GM18909 (cell line): ENCODE data around the gene TTLL5.

Source experiments
- ATAC-seq: cut with Tn5 transposase; IDR thresholded peaks from one replicate; pipeline ENCODE4 v1.9.1; 2021; ENCODE audit warnings: mild to moderate bottlenecking; ENCODE audit not compliant: unreplicated experiment, poor library complexity

TTLL5 gene

DNA sequence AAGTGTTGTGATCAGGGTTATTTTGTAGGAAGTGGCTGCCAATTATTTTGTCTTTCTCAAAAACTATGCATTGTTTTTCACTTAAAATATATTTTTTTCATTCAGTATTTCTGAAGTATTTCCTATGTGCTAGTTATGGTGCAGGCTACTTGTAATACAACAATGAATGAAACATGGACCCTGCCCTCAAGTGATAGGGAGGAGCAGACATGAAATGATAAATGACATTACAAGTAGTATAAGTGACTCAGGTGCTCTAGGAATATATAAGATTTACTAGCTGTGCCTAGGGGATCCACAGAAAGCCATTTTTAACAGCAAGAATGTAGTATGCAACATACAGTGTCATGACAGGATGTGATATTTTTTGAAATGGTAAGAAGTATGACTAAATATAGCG, 65.3 kb downstream of the TTLL5 start:
- ATAC-seq = no peak

DNA sequence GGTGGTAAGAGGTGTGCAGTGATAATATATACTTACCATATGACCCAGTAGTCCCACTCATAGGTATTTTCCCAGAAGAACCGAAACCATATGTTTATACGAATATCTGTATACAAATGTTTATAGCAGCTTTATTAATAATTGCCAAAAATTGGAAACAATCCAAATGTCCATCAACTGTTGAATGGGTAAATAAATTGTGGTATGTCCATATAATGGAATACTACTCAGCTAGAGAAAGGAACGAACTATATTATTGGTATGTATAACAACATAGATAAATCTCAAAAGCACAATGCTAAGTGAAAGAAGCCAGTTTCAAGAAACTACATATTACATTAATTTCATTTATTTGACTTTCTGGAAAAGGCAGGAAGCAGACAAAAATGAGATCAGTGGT, 66.1 kb downstream of the TTLL5 start:
- ATAC-seq = no peak

DNA sequence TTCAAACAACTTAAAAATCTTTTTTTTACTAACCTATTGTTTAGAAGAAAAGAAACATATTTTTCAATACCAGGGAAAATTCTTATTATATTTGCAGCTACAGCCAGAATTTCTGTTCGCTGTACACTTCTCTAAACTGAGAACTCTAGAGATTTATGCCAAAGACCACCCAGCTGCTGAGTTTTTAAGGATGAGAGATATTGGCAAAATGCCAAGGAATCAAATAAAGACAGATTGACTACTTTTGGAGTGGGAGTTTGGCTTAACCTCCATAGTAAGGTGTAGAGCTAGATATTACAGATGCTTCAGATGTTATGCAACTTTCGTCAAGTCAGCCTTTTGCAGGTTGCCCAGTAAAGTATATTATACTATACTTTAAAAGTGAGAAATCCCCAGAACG, 71.8 kb downstream of the TTLL5 start:
- no peak for ATAC-seq

DNA sequence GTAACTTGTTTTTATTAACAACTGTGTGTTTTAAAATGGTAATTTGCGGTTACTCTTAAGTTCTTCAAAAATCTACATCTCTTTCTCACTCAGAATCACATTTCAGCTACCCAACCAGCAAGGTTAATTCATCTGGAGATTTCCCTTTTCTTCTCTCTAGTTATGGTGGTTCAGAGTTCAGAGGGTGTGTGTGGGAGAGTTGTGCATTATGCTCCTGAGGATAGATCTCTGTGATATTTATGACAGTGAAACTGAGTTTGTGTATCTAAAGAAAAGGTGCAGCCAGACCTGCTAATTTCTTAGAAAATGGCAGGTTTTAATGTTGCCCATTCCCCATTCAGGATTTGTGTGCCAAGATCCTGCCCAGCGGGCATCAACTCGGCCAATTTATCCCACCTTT, 73.8 kb downstream of the TTLL5 start:
- ATAC-seq = no peak

DNA sequence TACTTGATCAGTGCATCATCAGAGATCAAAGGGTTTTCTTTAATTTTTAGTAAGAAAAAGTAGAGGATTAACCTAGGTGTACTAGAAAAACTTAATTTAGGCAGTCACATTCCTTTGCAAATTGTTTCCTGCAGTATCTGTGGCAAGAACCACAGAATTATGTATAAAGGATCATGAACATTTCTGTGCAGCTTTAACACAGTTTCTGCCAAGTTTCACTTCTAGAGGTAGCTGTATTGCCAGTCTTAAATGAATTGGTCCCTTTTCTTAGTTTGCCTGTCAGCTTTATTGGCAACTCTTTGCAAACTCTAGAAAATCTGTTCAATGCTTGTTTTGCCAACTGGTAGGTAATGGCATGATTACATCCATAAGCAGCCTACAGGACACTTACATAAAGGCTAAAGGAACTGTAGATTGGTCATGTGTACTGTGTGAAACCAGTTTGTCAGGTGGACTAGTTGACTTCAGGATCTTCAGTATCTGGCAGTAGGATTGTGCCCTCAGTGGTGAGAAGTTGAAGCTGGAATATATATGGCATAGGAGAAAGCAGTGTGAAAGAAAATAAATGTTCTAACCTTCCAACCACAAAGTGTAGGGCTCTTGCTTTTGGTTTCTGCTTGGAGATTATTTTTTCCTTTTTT, 75.9 kb downstream of the TTLL5 start:
- ATAC-seq = no peak

DNA sequence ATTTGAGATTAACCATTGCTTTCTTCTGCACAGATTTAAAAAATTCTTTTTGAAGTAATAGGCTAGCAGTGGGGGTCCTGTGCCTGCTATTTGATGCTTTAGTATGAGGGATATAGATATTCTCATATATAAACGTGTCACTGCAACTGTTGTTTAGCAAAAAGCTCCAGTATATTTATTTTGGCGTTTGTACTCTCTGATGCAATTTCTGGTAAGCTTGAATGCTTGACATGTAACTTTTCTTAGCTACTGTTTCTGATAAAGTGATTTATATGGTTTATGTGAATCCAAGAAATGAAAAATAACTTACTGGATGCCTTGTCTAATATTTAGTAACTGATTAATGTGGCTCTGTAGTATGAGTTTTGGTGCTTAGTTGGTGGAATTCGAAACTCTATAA, 77.1 kb downstream of the TTLL5 start:
- ATAC-seq = no peak

DNA sequence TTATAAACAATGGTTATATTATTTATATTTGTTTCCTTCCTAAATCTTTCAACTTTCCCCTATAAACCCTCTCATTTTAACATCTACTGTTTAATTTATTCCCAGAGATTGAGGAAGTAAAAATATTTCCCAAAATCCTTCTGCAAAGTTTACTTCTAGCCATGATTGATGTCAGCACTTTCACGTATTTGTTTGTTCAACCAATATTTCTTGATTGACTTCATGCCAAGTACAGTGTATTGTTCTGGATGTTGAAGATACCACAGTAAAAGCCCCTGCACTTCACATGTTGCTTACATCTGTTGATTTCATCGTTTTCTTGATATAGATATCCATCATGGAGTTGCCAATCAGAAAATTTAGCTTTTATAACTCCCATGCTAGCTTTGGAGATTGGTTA, 81.8 kb downstream of the TTLL5 start:
- no peak for ATAC-seq

DNA sequence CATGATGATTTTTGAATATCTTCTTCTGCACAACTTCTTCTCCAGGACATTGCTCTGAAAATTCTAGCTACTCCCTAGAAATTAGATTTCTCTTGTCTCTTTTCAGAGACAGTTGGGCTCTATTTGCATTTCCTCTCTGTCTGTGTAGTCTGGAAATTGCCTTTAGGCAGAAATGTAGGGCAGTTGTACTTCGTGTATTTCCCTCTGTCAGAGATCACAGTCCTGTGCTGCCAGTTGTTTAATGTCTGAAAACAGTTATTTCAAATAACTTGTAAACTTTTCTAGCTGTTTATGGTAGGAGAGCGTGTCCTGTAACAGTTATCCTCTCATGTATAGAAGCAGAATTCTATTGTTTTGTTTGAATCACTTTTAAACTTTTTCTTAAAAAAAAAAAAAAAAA, 86.9 kb downstream of the TTLL5 start:
- no peak for ATAC-seq

DNA sequence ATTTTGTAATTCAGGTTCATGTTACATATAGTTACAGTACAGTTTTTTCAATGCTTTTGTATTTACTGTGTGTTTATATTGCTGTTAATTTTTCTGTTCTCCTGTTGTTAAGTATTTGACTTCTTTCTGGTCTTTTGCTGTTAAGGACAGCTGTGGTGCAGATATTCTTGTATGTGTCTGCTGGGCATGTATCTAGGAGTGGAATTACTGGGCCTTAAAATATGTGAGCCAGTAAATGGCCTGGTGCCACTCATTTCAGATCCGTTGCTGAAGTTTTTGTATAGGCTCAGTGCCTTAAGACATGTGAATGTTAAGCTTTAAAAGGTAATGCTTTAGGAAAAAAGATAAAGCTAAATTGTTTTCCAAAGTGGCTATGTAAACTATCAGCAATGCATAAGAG, 87.3 kb downstream of the TTLL5 start:
- no peak for ATAC-seq

DNA sequence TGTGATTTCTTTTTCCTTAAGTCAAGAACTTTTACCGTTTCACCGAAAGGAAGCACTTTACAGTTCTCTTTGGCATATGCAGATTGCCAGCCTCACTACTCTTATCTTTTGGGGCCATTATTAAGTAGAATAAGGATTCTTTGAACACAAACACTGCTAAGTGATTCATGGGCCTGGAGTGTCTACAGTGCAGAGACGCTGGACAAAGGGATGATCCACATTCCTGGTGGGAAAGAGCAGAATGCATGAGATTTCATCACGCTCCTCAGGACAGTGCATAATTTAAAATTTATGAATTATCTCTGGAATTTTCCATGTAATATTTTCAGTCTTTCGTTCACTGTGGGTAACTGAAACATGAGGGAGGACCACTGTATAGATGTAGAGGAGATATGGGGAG, 90.2 kb downstream of the TTLL5 start:
- ATAC-seq = no peak

DNA sequence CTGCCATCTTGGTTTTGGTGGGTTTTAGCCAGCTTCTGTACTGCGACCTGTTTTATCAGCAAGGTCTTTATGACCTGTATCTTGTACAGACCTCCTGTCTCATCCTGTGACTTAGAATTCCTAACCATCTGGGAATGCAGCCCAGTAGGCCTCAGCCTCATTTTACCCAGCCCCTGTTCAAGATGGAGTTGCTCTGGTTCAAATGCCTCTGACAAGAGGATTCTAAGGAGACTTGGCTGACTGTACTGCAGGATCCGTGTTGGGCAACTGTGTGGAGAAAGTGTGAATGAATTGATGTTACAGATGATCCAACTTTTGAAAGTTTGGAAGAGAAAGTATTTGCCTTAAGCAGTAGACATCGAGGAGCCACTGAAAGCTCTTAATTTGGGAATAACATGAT, 91.0 kb downstream of the TTLL5 start:
- ATAC-seq = no peak

DNA sequence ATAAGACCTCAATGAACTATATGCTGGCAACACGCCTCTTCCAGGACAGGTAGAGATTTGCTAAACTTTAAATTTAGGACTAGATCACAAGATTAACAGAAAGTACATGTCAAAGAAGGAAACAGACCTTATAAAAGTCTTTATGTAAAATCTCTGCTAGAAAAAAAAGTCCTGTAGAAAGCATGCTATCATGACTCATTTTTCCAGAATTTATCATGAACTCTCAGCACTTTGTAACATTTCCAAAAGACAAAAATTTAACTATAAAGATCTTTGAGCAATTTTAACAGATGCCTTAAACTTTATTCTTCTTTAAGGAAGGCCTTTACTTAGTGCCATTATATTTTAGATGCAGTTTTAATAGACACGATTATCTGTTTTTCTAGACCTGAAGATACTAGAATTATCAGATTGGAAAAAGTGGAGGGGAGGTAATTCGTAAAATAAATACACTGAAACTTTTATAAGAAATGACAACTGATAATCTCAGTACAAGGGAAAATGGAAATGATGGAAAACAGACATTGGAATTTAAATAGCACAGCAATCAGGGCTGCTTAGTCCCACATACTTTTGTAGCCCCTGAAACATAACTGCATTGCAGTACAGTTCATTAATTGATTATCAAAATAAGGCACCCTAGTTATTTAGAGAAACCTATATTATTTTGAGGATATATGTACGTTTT, 92.0 kb downstream of the TTLL5 start:
- no peak for ATAC-seq

DNA sequence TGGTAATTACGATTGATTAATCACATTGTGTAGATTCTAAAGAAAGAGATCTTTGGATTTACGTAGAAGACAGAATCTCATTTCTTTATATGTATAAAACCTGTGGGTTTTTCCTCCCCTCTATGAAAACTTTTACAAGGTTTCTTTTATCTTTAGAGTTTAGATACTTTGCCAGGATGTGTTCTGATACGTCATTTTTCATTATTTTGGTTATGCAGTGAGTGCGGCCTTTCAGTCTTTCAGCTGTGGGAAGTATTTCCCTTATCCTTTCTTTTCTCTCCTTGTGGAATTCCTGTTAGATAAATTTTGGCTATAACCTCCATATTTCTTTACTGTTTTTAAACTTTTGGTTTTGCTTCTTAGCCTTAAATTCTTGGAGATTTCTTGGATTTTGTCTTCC, 92.7 kb downstream of the TTLL5 start:
- ATAC-seq = no peak

DNA sequence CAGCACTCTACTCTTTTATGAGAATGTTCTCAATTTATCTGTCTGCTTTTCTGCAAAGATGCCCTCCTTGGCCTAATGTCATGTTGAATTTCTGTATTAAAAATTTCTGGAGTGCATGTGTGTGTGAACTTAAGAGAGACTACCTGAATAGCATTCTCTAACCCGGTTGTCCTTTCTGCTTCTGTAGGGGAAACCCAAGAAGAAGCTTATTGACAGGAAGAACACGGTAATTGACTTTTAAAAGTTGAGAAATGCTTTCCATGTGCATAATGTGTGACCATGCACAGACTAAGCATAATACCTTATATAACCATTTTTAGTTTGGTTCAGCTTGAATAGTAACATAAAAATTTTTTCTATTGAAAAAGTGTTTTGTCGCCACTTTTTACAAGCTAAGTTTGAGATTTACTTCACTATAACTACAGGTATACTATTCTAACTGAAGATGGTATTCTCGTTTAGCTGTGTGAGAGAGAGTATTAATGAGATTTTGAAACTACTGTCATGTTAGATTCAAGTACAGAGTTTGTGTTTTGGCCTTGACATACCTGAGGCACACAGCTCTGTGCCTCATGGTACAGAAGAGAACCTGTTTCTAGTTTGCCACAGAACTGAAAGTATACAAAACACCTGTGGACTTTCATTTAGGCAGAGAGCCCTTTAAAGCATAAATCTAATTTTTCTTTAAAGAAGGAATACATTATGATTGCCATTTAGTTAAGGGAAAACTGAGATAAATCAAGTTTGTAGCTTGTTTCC, 96.8 kb downstream of the TTLL5 start:
- ATAC-seq = no peak

DNA sequence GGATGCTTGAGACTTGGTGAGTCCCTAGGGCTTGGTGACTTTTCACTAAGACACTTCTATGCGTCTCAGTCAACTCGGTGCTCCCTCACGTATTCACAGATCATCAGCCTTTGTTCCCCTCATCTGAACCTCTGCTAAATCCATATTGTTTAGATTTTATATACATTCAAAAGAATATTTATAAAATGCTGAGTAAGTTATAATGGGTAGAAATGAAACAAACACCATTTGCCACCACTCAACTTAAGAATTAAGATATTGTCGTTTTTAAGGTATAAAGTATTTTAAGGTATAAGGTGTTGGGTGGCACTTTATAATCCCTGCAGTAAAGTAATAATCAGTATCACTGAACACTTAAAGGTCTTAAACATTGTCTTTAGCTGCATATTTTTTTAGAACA, 103.0 kb downstream of the TTLL5 start:
- ATAC-seq = no peak

DNA sequence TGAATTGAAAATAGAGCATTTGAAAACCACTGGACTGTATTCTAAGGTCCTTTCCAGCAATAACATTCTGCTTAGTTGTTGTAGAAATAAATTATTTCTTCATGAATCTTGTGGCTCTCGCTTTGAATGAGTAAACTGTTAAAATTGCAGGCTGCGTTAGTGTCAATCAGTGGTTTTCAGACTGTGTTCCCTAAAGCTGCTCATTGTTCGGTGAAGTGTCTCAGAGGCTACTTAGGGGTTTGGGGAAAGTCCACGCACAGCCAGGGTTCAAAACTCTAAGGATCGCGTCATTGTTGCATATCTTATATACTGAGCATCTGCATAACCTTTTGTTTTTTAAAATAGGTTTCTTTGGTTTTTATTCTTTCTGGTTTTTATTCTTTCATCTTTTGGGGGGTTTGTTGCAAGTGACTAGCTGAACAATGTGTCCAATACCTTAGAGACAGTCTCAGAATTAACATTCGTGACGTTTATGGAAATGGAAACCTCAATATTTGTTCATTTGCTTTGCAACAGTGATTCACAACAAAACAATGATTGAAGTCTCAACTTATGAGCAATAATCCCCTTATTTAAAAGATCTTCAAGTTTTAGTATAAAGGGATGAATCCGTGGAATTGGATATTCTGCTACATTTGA, 108.1 kb downstream of the TTLL5 start:
- no peak for ATAC-seq

DNA sequence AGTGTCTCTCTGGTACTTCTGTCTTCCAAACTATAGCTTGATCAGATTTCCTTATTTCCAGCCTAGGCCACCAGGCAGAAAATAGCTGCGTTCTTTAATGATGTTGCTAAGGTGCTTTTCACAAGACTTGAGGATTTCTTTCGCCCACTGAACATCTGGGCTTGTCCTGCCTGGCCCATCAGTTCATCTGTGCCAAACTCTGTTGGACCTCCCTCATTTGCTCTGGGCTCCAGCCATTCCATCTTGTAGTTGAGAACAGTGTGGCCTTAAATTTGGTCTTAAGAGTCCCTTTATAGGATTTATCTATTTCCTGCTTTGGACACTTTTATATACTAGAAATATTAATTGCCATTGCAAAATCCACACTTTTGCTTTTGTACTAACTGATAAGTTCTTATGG, 109.6 kb downstream of the TTLL5 start:
- no peak for ATAC-seq

DNA sequence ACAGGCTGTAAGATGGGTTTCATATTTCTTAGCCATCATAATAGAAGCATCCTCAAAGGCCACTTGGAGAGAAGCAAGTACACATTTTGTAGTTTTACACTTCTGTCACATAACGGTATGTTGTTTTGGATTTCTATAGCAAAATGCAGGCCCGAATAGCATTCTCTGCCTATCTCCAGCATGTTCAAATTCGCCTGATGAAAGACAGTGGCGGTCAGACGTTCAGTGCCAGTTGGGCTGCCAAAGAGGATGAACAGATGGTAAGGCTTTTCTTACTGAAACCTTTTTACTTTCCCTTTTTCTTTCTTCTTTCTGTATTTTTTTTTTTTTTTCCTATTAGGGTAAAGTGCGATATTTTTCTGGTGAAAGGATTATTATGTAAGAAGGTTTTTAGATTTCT, 110.5 kb downstream of the TTLL5 start:
- no peak for ATAC-seq

DNA sequence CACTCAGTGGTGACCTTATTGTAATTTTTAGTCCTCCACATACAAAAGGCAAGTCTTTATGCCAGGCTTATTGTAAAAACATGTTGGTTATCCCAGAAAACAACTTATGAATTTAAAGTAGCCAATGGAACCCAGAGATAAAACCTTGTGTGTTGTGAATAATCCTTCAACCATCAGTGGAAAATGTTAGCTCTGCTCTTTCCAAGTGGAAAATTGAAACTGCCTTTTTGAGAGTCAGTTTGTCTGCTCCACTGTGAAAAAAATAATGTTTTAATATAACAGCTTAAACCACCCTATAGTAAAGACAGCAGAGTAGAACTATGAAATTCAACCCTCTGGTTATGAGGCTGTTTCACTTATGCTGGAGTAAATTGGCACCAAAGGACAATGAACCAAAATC, 112.0 kb downstream of the TTLL5 start:
- no peak for ATAC-seq

DNA sequence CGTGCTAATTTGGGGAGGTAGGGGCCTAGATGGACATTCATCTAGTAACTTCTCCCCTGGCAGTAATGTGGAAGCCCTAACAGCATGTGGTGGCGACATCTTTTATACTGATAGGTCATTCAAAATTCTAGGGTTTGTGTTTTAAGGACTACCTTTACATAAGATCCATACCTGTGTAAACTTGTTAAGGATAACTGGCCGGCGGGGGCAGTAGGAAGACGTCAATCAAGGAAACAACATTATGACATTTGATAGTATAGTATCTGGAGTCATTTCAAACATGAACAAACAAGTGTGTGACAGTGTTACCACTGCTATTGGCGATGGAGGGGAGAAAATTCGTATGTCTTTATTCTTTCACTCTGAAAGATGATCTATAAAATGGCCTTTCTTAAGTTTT, 120.0 kb downstream of the TTLL5 start:
- ATAC-seq = no peak

DNA sequence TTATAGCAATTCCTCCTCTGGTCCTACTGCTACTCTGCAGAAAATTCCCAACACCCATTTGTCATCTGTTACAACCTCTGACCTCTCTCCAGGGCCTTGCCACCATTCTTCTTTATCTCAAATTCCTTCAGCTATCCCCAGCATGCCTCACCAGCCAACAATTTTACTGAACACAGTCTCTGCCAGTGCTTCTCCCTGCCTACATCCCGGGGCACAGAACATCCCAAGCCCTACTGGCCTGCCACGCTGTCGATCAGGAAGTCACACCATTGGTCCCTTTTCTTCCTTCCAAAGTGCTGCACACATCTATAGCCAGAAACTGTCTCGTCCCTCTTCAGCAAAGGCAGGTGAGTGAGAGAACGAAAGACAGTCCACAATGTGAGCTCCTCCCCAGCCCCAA, 122.1 kb downstream of the TTLL5 start:
- ATAC-seq = no peak
